IPS-18c (cell line): ENCODE data around the gene BNIPL.

Source experiments
- H3K4me3 ChIP-seq: 2 replicates; pipeline ENCODE4 v1.7.0; 2013; ENCODE audit warnings: low read depth, mild to moderate bottlenecking, low read length, moderate library complexity; ENCODE audit not compliant: insufficient read depth
- H3K9me3 ChIP-seq: one replicate; pipeline ENCODE4 v1.6.1; 2013; ENCODE audit warnings: mild to moderate bottlenecking, low read length, moderate library complexity; ENCODE audit not compliant: control insufficient read depth, insufficient read depth

The BNIPL gene

DNA sequence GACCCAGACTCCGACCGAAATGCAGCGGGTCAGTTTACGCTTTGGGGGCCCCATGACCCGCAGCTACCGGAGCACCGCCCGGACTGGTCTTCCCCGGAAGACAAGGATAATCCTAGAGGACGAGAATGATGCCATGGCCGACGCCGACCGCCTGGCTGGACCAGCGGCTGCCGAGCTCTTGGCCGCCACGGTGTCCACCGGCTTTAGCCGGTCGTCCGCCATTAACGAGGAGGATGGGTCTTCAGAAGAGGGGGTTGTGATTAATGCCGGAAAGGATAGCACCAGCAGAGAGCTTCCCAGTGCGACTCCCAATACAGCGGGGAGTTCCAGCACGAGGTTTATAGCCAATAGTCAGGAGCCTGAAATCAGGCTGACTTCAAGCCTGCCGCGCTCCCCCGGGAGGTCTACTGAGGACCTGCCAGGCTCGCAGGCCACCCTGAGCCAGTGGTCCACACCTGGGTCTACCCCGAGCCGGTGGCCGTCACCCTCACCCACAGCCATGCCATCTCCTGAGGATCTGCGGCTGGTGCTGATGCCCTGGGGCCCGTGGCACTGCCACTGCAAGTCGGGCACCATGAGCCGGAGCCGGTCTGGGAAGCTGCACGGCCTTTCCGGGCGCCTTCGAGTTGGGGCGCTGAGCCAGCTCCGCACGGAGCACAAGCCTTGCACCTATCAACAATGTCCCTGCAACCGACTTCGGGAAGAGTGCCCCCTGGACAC lies 11.7 kb downstream of the BNIPL start:
- H3K4me3 ChIP-seq = peak overlapping the region; percentile 87

DNA sequence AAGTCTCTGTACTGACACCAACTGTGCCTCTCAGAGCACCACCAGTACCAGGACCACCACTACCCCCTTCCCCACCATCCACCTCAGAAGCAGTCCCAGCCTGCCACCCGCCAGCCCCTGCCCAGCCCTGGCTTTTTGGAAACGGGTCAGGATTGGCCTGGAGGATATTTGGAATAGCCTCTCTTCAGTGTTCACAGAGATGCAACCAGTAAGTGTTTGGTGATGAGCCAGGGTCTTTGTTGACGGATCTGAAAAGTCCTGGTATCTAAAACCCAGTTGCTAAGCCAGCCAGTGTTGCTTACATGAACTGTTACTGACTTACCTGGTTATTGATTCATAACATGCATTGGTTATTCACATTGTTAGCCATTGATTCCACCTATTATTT lies 12.3 kb downstream of the BNIPL start:
- Histone ChIP-seq H3K4me3 (peak overlapping the region; percentile 87; the same call in 1 of the 2 replicates), H3K9me3 (no peaks in the 10 kb centered on the region)

More for the DNA sequence above, 11.7 kb downstream of the BNIPL start:
- H3K9me3 ChIP-seq = no peaks in the 10 kb centered on the region

DNA sequence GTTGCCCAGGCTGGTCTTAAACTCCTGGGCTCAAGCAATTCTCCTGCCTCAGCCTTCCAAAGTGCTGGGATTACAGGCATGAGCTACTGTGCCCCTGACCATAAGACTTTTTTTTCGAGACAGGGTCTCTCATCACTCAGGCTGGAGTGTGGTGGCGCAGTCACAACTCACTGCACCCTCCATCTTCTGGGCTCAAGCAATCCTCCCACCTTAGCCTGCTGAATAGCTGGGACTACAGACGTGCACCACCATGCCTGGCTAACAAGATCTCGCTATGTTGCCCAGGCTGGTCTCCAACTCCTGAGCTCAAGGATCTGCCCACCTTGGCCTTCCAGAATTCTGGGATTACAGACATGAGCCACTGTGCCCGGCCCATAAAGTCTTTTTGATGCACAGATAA lies 13.1 kb downstream of the BNIPL start:
- Histone ChIP-seq H3K9me3 (no peaks in the 10 kb centered on the region), H3K4me3 (no peak overlapping the region)

GRCh38 chr1:151050051-151050688 lies 13.8 kb downstream of the BNIPL start:
- Histone ChIP-seq H3K4me3 (no peak overlapping the region), H3K9me3 (no peaks in the 10 kb centered on the region)

DNA sequence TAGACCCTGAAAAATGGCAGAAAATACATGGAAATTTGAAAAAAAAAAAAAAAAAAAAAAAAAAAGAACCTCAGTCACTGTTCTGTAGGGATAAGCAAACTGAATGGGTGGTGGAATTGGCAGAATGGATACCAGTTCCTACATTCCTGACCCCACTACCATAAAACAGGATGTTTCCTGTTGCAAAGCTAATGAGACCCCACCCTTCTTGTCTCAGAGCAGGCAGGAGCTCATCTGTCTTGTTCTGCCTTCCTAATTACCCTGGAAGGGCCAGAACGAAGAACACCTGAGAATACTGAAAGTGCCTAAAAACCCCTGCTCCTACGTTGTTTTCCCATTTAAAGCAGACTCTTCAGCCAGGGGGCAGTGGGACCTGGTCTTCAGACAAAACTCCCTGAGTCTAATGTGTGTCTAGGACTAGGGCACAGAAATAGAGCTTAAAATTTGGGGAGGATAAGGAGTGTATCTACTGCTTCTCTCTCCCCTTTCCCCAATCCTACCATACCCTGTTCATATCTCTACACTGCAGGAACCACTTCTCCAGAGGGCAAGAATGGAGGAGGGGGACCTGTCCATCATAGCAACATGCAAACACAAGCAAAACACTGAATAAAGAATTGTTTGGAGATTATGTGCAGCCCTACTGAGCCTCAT lies 15.1 kb downstream of the BNIPL start:
- Histone ChIP-seq H3K9me3 (no peaks in the 10 kb centered on the region), H3K4me3 (no peak overlapping the region)

- no peaks in the 10 kb centered on the region for H3K9me3 ChIP-seq
- no peak overlapping the region for H3K4me3 ChIP-seq
Measured at GRCh38 chr1:151054971-151055547, 18.7 kb downstream of the BNIPL start.

DNA sequence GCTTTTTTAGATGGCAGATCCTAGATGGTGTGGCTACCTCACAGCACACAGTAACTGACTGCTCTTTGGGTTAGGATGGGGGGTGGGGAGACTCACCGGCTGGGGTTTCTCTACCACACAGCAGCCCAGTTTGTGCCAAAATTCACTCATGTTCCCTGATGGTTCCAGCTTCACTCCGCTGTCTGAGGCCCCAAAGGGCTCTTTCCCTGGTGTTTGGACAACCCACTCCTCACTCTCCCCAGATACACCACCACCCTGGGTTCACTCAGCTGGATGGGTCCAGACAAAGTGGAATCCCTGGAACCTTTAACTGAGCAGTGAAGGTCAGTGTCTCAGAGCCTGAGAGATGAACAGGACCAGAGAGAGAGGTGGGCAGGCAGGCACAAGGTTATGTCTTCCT lies 19.2 kb downstream of the BNIPL start:
- H3K4me3 ChIP-seq = no peak overlapping the region
- H3K9me3 ChIP-seq = no peaks in the 10 kb centered on the region

DNA sequence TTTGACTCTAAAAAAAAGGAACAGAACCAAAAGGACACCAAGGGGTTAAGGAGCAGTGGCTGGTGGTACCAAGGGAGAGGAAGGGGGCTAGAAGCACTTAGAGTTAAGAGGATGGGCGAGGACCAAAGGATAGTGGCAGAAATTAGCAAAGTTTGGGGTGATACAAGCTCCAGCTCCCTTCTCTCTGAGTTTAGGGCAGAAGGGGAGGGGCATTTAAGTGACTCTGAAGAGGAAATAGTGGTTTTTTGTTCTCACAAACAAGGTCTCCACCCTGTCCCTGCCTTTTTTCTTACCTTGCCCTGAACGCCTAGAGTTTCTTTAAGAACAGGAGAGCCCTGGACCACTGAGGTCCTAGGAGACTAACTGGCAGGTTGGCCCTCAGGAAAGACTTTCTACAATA lies 19.8 kb downstream of the BNIPL start:
- Histone ChIP-seq H3K4me3 (no peak overlapping the region), H3K9me3 (no peaks in the 10 kb centered on the region)

DNA sequence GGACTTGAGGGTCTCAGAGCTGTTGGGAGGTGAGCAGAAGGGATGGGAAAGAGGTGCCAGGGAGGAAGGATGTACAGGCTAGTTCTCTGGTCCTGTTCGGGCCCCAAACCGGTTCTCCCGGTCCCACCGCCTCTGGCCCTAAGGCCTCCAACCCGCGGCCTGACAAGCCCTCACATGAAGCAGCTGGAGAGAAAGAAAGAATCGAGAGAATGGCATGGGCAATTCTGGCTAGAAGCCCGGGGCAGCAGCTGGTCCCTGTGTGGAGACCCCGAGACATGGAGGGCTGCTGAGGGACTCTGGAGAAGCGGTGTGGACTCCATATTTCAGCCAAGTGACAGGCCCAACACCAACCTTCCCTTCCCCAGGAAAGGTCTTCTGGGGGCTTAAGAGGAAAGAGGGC lies 22.3 kb downstream of the BNIPL start:
- Histone ChIP-seq H3K4me3 (peak overlapping the region; percentile 85), H3K9me3 (no peaks in the 10 kb centered on the region)

- H3K4me3 ChIP-seq = peak within 1 kb of the TSS; percentile 85
- no peaks in the 10 kb centered on the region for H3K9me3 ChIP-seq
Measured at GRCh38 chr1:151059109-151060006, 23.0 kb downstream of the BNIPL start, which contains the start of gene CDC42SE1. Gene CDC42SE1, minus strand, starts transcription at chr1:151059622. Its CDS starts 3,892 bp downstream, at chr1:151055730.

GRCh38 chr1:151060007-151060656 lies 23.7 kb downstream of the BNIPL start, which contains the start of gene MLLT11:
Gene MLLT11, plus strand, starts transcription at chr1:151060397. Its CDS starts 6,828 bp downstream, at chr1:151067225.
- Histone ChIP-seq H3K4me3 (peak within 1 kb of the TSS; percentile 85), H3K9me3 (no peaks in the 10 kb centered on the region)

- Histone ChIP-seq H3K4me3 (peak overlapping the region; percentile 85), H3K9me3 (no peaks in the 10 kb centered on the region)
Measured at GRCh38 chr1:151060657-151061421, 24.5 kb downstream of the BNIPL start.

DNA sequence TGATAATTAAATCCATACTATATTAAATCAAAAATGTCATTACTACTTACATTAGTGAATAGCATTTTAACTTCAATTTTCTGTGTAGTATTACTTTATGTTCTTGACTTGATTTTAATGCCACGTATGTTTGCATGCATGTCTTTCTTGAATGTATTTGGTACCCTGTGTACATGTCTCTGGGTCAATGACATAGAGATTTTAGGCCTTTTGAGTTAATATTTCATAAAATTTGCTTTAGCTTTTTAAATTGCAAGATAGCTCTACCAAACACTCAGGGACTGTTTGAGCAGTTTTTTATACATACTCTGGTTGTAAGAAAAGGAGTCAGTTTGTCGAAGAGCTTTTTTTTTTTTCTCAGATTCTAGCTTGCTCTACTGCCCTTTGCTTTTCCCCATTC lies 25.3 kb downstream of the BNIPL start:
- Histone ChIP-seq H3K4me3 (no peak overlapping the region), H3K9me3 (no peaks in the 10 kb centered on the region)

- Histone ChIP-seq H3K4me3 (no peak overlapping the region), H3K9me3 (no peaks in the 10 kb centered on the region)
Measured at GRCh38 chr1:151062741-151063371, 26.5 kb downstream of the BNIPL start.

DNA sequence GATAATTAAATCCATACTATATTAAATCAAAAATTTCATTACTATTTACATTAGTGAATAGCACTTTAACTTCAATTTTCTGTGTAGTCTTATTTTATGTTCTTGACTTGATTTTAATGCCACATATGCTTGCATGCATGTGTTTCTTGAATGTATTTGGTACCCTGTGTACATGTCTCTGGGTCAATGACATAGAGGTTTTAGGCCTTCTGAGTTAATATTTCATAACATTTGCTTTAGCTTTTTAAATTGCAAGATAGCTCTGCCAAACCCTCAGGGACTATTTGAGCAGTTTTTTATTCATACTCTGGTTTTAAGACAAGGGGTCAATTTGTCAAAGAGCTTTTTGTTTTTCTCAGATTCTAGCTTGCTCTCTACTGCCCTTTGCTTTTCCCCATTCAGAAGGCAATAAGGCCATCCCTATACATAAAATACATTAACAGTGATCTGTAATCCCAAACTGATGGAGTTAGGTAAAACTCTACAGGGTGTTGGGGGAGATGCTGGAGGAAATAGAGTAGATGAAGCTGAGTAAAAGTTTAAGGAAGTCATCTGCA lies 28.8 kb downstream of the BNIPL start:
- Histone ChIP-seq H3K4me3 (no peak overlapping the region), H3K9me3 (no peaks in the 10 kb centered on the region)
